ENCODE results near the gene NFATC2. TPM values are rescaled to one million over a fixed set of nuclear protein-coding genes. Genes with fewer than 3 reads are reported as not detected.

NFATC2 gene
- polyA plus RNA-seq, 1 donor from 2014 or later, result not detected

GRCh38 chr20:51404297-51405060 lies 138.0 kb downstream of the NFATC2 start:
- Histone ChIP-seq H3K27me3 (ENCODE audit: insufficient read depth, low read depth, low read length) (no peaks in the 10 kb centered on the region), H3K4me2 (ENCODE audit: low read length) (no peak overlapping the region), H3K36me3 (ENCODE audit: insufficient read depth, low read length) (no peaks in the 10 kb centered on the region), H4K20me1 (ENCODE audit: insufficient read depth) (no peaks in the 10 kb centered on the region), H3K79me2 (replicated peaks; ENCODE audit: insufficient read depth, low read length) (no peaks in the 10 kb centered on the region), H3K27ac (ENCODE audit: low read length) (no peak overlapping the region), H3K9ac (ENCODE audit: low read length) (no peak overlapping the region), H3K9me3 (ENCODE audit: low read length) (no peaks in the 10 kb centered on the region), H3K9me2 (ENCODE audit: insufficient read depth, low read length) (no peaks in the 10 kb centered on the region), H3K4me3 (ENCODE audit: low read length) (no peak overlapping the region), H2AFZ (ENCODE audit: low read depth, low read length) (no peak overlapping the region), H3F3A (ENCODE audit: insufficient read depth, low read length, poor library complexity, severe bottlenecking) (no peaks in the 10 kb centered on the region)
- TF ChIP-seq EZH2 (IDR thresholded peaks at IDR 0.05; ENCODE audit: borderline replicate concordance, insufficient read depth, low read length, poor library complexity, severe bottlenecking) (no peak), CTCF (IDR thresholded peaks at IDR 0.05; ENCODE audit: poor library complexity, severe bottlenecking) (no peak), POLR2AphosphoS5 (IDR thresholded peaks at IDR 0.05) (no peak), SMC3 (conservative IDR thresholded peaks at IDR 0.05; ENCODE audit: poor library complexity) (no peak), EP300 (conservative IDR thresholded peaks at IDR 0.05; ENCODE audit: poor library complexity, severe bottlenecking) (no peak), TAF1 (IDR thresholded peaks at IDR 0.05; ENCODE audit: low read depth) (no peak), MXI1 (conservative IDR thresholded peaks at IDR 0.05; ENCODE audit: poor library complexity, severe bottlenecking) (no peak), RAD21 (conservative IDR thresholded peaks at IDR 0.05) (no peak), REST (IDR thresholded peaks at IDR 0.05; ENCODE audit: borderline replicate concordance) (no peak)

GRCh38 chr20:51403466-51404220 lies 138.9 kb downstream of the NFATC2 start:
- Histone ChIP-seq H3F3A (ENCODE audit: insufficient read depth, low read length, poor library complexity, severe bottlenecking) (no peaks in the 10 kb centered on the region), H3K9ac (ENCODE audit: low read length) (no peak overlapping the region), H3K4me2 (ENCODE audit: low read length) (no peak overlapping the region), H3K79me2 (replicated peaks; ENCODE audit: insufficient read depth, low read length) (no peaks in the 10 kb centered on the region), H3K9me3 (ENCODE audit: low read length) (no peaks in the 10 kb centered on the region), H3K9me2 (ENCODE audit: insufficient read depth, low read length) (no peaks in the 10 kb centered on the region), H4K20me1 (ENCODE audit: insufficient read depth) (no peaks in the 10 kb centered on the region), H2AFZ (ENCODE audit: low read depth, low read length) (no peak overlapping the region), H3K36me3 (ENCODE audit: insufficient read depth, low read length) (no peaks in the 10 kb centered on the region), H3K27ac (ENCODE audit: low read length) (no peak overlapping the region), H3K4me3 (ENCODE audit: low read length) (no peak overlapping the region), H3K27me3 (ENCODE audit: insufficient read depth, low read depth, low read length) (no peaks in the 10 kb centered on the region)
- no peak for TF ChIP-seq REST (IDR thresholded peaks at IDR 0.05; ENCODE audit: borderline replicate concordance)
- TF ChIP-seq TAF1 (IDR thresholded peaks at IDR 0.05; ENCODE audit: low read depth), result no peak
- no peak for TF ChIP-seq POLR2AphosphoS5 (IDR thresholded peaks at IDR 0.05)
- TF ChIP-seq SMC3 (conservative IDR thresholded peaks at IDR 0.05; ENCODE audit: poor library complexity), result no peak
- no peak for TF ChIP-seq EP300 (conservative IDR thresholded peaks at IDR 0.05; ENCODE audit: poor library complexity, severe bottlenecking)
- TF ChIP-seq MXI1 (conservative IDR thresholded peaks at IDR 0.05; ENCODE audit: poor library complexity, severe bottlenecking), result no peak
- TF ChIP-seq RAD21 (conservative IDR thresholded peaks at IDR 0.05), result no peak
